Panc1 (cell line): ENCODE results near the gene ATP10D. TPM values are rescaled to one million over a fixed set of nuclear protein-coding genes. Genes with fewer than 3 reads are reported as not detected.

Experiments
- ATAC-seq: fragments of 200-7000 bp; cut with Tn5 transposase; 2 replicates; pipeline ENCODE4 v1.9.1; 2020; ENCODE audit warnings: mild to moderate bottlenecking, moderate library complexity
- Bru-seq: library from RNA; stranded (reverse); fragments of 400-500 nt; gene quantifications from one replicate; lab custom pipeline; 2021; lab: Mats Ljungman, UMichigan
- BruChase-seq, 2 experiments: library from RNA; stranded (reverse); fragments of 400-500 nt; gene quantifications; one replicate each; lab custom pipeline; 2021; lab: Mats Ljungman, UMichigan
- BruUV-seq: library from RNA; stranded (reverse); fragments of 400-500 nt; replicated peaks from 2 replicates; lab custom pipeline; 2021; lab: Mats Ljungman, UMichigan
- CTCF ChIA-PET: fragments of 300-600 bp; sonication (Branson Sonifier 250); formaldehyde crosslinking; loops from one replicate; lab custom pipeline; 2022; ENCODE audit warnings: antibody characterized with exemption; lab: Charles Lee
- POLR2A ChIA-PET: fragments of 300-600 bp; sonication (Branson Sonifier 250); formaldehyde crosslinking; loops from one replicate; lab custom pipeline; 2022; ENCODE audit warnings: antibody characterized with exemption; lab: Charles Lee
- DNase-seq: peaks from one replicate; pipeline ENCODE4 v3.0.0-alpha.2; 2010; ENCODE audit warnings: low read depth, low spot score
- H3K27ac ChIP-seq: 2 replicates; pipeline ENCODE4 v1.5.1; 2011; ENCODE audit warnings: mild to moderate bottlenecking, low read length, inconsistent platforms
- H3K27me3 ChIP-seq: fragments of 200-500 bp; sonication (Bioruptor generic); 2 replicates; pipeline ENCODE4 v1.6.0; 2014; ENCODE audit warnings: low read length, inconsistent platforms; ENCODE audit not compliant: control insufficient read depth, insufficient read depth
- H3K36me3 ChIP-seq: fragments of 200-500 bp; sonication (Bioruptor generic); 2 replicates; pipeline ENCODE4 v1.5.1; 2014; ENCODE audit warnings: inconsistent platforms, mild to moderate bottlenecking, low read length, moderate library complexity; ENCODE audit not compliant: control insufficient read depth, insufficient read depth
- H3K4me1 ChIP-seq: 2 replicates; pipeline ENCODE4 v1.5.1; 2011; ENCODE audit warnings: inconsistent platforms, mild to moderate bottlenecking, low read length, moderate library complexity; ENCODE audit not compliant: control insufficient read depth, insufficient read depth
- H3K4me3 ChIP-seq, 2 experiments: 2 replicates each; pipeline ENCODE4 v1.5.1; 2011 to 2012; ENCODE audit warnings: low read depth in 2 of 2, low read length in 2 of 2, mild to moderate bottlenecking in 2 of 2, inconsistent platforms in 1 of 2, moderate library complexity in 1 of 2
- H3K9me3 ChIP-seq: fragments of 200-500 bp; sonication (Bioruptor generic); 2 replicates; pipeline ENCODE4 v1.5.1; 2014; ENCODE audit warnings: low read depth, mild to moderate bottlenecking, inconsistent platforms, low read length, moderate library complexity; ENCODE audit not compliant: control insufficient read depth, insufficient read depth
- CTCF ChIP-seq: fragments of 450-650 bp; IDR thresholded peaks from 2 replicates; pipeline ENCODE4 v1.5.1; 2017; ENCODE audit warnings: mild to moderate bottlenecking
- POLR2AphosphoS5 ChIP-seq: IDR thresholded peaks from 2 replicates; pipeline ENCODE4 v1.6.1; 2012; ENCODE audit warnings: mild to moderate bottlenecking, low read depth, low read length, moderate library complexity
- REST ChIP-seq, 2 experiments: IDR thresholded peaks; 2 replicates each; pipeline ENCODE4 v1.6.1; 2011 to 2012; ENCODE audit warnings: low read depth in 2 of 2, control low read depth in 1 of 2, low read length in 1 of 2, mild to moderate bottlenecking in 1 of 2, moderate library complexity in 1 of 2; ENCODE audit not compliant: insufficient read depth in 1 of 2
- SIN3A ChIP-seq: IDR thresholded peaks from 2 replicates; pipeline ENCODE4 v1.6.1; 2012; ENCODE audit warnings: low read depth, mild to moderate bottlenecking, low read length, moderate library complexity, borderline replicate concordance; ENCODE audit not compliant: insufficient read depth
- TCF7L2 ChIP-seq: IDR thresholded peaks from 2 replicates; pipeline ENCODE4 v1.6.1; 2011; ENCODE audit warnings: mild to moderate bottlenecking, low read depth, low read length, inconsistent platforms
- in situ Hi-C: cut with HindIII; loops from 2 replicates; pipeline ENCODE4 v1.10.0; 2016; ENCODE audit warnings: low sequenced_read_pairs, low pct_unique_long_range_greater_than_20kb
- intact Hi-C: fragments of 100-400 bp; cut with micrococcal nuclease; formaldehyde crosslinking; loops from one replicate; pipeline ENCODE4 v1.10.0; 2022; ENCODE audit not compliant: unreplicated experiment
- long read RNA-seq: library from polyadenylated mRNA; unstranded; transcript quantifications from one replicate; pipeline ENCODE4 v2.0.0, GENCODE V29; 2021; ENCODE audit not compliant: unreplicated experiment
- polyA plus RNA-seq: library from polyadenylated mRNA; unstranded; fragments of >200 nt; gene quantifications from one replicate; pipeline ENCODE4 v1.2.1, GENCODE V29; 2012; ENCODE audit warnings: missing spikeins; ENCODE audit not compliant: insufficient read length
- total RNA-seq: library from RNA; stranded (reverse); gene quantifications from one replicate; pipeline ENCODE4 v1.2.1, GENCODE V29; 2021; ENCODE audit not compliant: unreplicated experiment

The ATP10D gene
- total RNA-seq (13.9 TPM), Bru-seq, nascent RNA (percentile 53 among the genes with signal in this experiment), BruChase-seq, experiment 1, labeled RNA remaining after a 2-hour chase (percentile 50 among the genes with signal in this experiment), BruChase-seq, experiment 2, labeled RNA remaining after a 6-hour chase (percentile 56 among the genes with signal in this experiment)
- 4.1 TPM for polyA plus RNA-seq
- long read RNA-seq, partial matches to known transcripts, result 9 of 14 reads
- long read RNA-seq, other reads (novel, unspliced or antisense), result 5 of 14 reads

- peak within 1 kb of the TSS; percentile 67 to 81 for H3K4me3 ChIP-seq
- ATAC-seq (peak; percentile 100), DNase-seq (peak; percentile 72)
- no peaks in the 10 kb centered on the region for H3K27me3 ChIP-seq
- no peaks in the 10 kb centered on the region for H3K9me3 ChIP-seq
- TF ChIP-seq SIN3A (0 out of 2 replicates have a peak, but pooled peaks have one; percentile 63), CTCF (no peak), REST (IDR thresholded peaks at IDR 0.05; ENCODE audit: insufficient read depth in 1 of 2, low read depth in 2 of 2, low read length in 1 of 2) (no peak), POLR2AphosphoS5 (peak; percentile 73; the same call in 1 of the 2 replicates), TCF7L2 (no peak)
- POLR2A ChIA-PET, result interaction anchor here (0.6 to 0.7 kb wide), 2 partner anchors 12 to 16 kb away, joined by 3 to 6 read pairs; no protein-coding TSS in a partner anchor
- H3K36me3 ChIP-seq, result no peaks in the 10 kb centered on the region; the same call in 1 of the 2 replicates
- peak within 1 kb of the TSS; percentile 86 for H3K27ac ChIP-seq
- intact Hi-C loops (no loop called here), in situ Hi-C loops (no loop called here)
- BruUV-seq, result no TSS peak
- CTCF ChIA-PET, result interaction anchor here (0.8 kb wide), 1 partner anchor 9 kb away, joined by 3 read pairs; no protein-coding TSS in a partner anchor
- no peaks in the 10 kb centered on the region for H3K4me1 ChIP-seq
Observed at GRCh38 chr4:47485047-47485692, at the start of gene ATP10D. ATP10D (plus strand) TSS chr4:47485275; CDS start chr4:47512541, 27,266 bp downstream.

- H3K9me3 ChIP-seq, result no peaks in the 10 kb centered on the region
Observed at GRCh38 chr4:47442980-47443379, 42.1 kb upstream of the ATP10D start.

More at GRCh38 chr4:47442980-47443379, 42.1 kb upstream of the ATP10D start:
- TF ChIP-seq CTCF (no peak), POLR2AphosphoS5 (no peak), TCF7L2 (no peak), REST (IDR thresholded peaks at IDR 0.05; ENCODE audit: insufficient read depth in 1 of 2, low read depth in 2 of 2, low read length in 1 of 2) (no peak), SIN3A (no peak)
- Histone ChIP-seq H3K36me3 (no peaks in the 10 kb centered on the region), H3K27ac (no peak overlapping the region), H3K27me3 (no peaks in the 10 kb centered on the region), H3K4me3 (no peak overlapping the region), H3K4me1 (no peaks in the 10 kb centered on the region)
- CTCF ChIA-PET, result no interaction called here
- in situ Hi-C loops, result no loop called here
- ATAC-seq (no peak), DNase-seq (no peak)
- POLR2A ChIA-PET, result no interaction called here
- intact Hi-C loops, result no loop called here
- BruUV-seq, result no TSS peak
